Fibroblast of lung (primary cell): ENCODE data around the gene AACS. TPM values are rescaled to one million over a fixed set of nuclear protein-coding genes. Genes with fewer than 3 reads are reported as not detected.
"Not testable (repeated sequence)": the region's sequence is repeated elsewhere in the genome, so short reads cannot be mapped to it uniquely, and the experiment has no call there.

ENCODE experiments used
- DNase-seq, 2 donors: peaks; one replicate each; pipeline versions ENCODE4 v3.0.0 to v3.0.0-alpha.2; 2010; ENCODE audit warnings: low read depth in 2 of 2
- H2AFZ ChIP-seq: 2 replicates; pipeline ENCODE4 v1.5.1; 2012; ENCODE audit warnings: low read length, control low read depth, inconsistent platforms
- H3K27ac ChIP-seq: 2 replicates; pipeline ENCODE4 v1.5.1; 2011; ENCODE audit warnings: low read length, control low read depth; ENCODE audit not compliant: insufficient read depth
- H3K27me3 ChIP-seq: 2 replicates; pipeline ENCODE4 v1.5.1; 2011; ENCODE audit warnings: mild to moderate bottlenecking, low read length; ENCODE audit not compliant: control insufficient read depth, insufficient read depth
- H3K36me3 ChIP-seq: 2 replicates; pipeline ENCODE4 v1.5.1; 2011; ENCODE audit warnings: low read length; ENCODE audit not compliant: control insufficient read depth, insufficient read depth
- H3K4me1 ChIP-seq: 2 replicates; pipeline ENCODE4 v1.5.1; 2011; ENCODE audit warnings: low read length; ENCODE audit not compliant: control insufficient read depth, insufficient read depth; ENCODE audit errors: extremely low read depth
- H3K4me2 ChIP-seq: 2 replicates; pipeline ENCODE4 v1.5.1; 2011; ENCODE audit warnings: low read length, control low read depth; ENCODE audit not compliant: insufficient read depth; ENCODE audit errors: extremely low read depth
- H3K4me3 ChIP-seq, 4 experiments: fragments of 200-600 bp in 1 of 4; sonication (generic) in 1 of 4; replicated peaks in 1 of 4; 2 replicates each; pipeline ENCODE4 v1.5.1; 2011 to 2016; ENCODE audit warnings: low read length in 4 of 4, low read depth in 3 of 4, mild to moderate bottlenecking in 3 of 4, control low read depth in 2 of 4, inconsistent platforms in 1 of 4, mixed read lengths in 1 of 4; ENCODE audit not compliant: insufficient read depth in 1 of 4; ENCODE audit errors: control extremely low read depth in 1 of 4
- H3K79me2 ChIP-seq: 2 replicates; pipeline ENCODE4 v1.5.1; 2012; ENCODE audit warnings: mild to moderate bottlenecking, low read length, inconsistent platforms; ENCODE audit not compliant: control insufficient read depth, insufficient read depth
- H3K9ac ChIP-seq: 2 replicates; pipeline ENCODE4 v1.5.1; 2011; ENCODE audit warnings: mild to moderate bottlenecking, low read length, control low read depth; ENCODE audit not compliant: insufficient read depth
- H3K9me3 ChIP-seq: 2 replicates; pipeline ENCODE4 v1.5.1; 2012; ENCODE audit warnings: low read depth, low read length; ENCODE audit not compliant: control insufficient read depth, insufficient read depth
- H4K20me1 ChIP-seq: 2 replicates; pipeline ENCODE4 v1.5.1; 2011; ENCODE audit warnings: low read length; ENCODE audit not compliant: control insufficient read depth, insufficient read depth; ENCODE audit errors: extremely low read depth
- CTCF ChIP-seq, 2 donors: IDR thresholded peaks in 1 of 2; conservative IDR thresholded peaks in 1 of 2; 1 replicate in 1 of 2; 2 replicates in 1 of 2; pipeline ENCODE4 v1.5.1; 2011 to 2012; ENCODE audit warnings: low read length in 2 of 2, control low read depth in 1 of 2, inconsistent platforms in 1 of 2, low read depth in 1 of 2, mild to moderate bottlenecking in 1 of 2
- EZH2 ChIP-seq: IDR thresholded peaks from 2 replicates; pipeline ENCODE4 v1.5.1; 2012; ENCODE audit warnings: low read length, control low read depth, mild to moderate bottlenecking; ENCODE audit errors: missing control alignments
- polyA plus RNA-seq, 2 donors: library from polyadenylated mRNA; depleted of rRNA in 1 of 2; stranded (reverse) in 1 of 2; unstranded in 1 of 2; fragments of >200 nt; gene quantifications; 2 replicates each; pipeline ENCODE4 v1.2.1, GENCODE V29; 2011 to 2012; ENCODE audit warnings: missing spikeins in 1 of 2
- total RNA-seq: library from RNA; depleted of rRNA; stranded (reverse); fragments of >200 nt; gene quantifications from 2 replicates; pipeline ENCODE4 v1.2.1, GENCODE V29; 2014

Gene AACS
- total and polyA plus RNA-seq, 2 donors (not counting 1 experiment from before 2014, with no cell fraction given): 24.7 to 31.5 TPM

- H2AFZ ChIP-seq: no peak overlapping the region
- no peak overlapping the region for H3K9ac ChIP-seq
- no peaks in the 10 kb centered on the region for H3K9me3 ChIP-seq
- H3K4me1 ChIP-seq: no peaks in the 10 kb centered on the region
- DNase-seq: no peak
- TF ChIP-seq EZH2: no peak
- TF ChIP-seq CTCF (conservative IDR thresholded peaks at IDR 0.05 in 1 of 2, IDR thresholded peaks at IDR 0.05 in 1 of 2; ENCODE audit: low read depth in 1 of 2, low read length in 2 of 2): no peak
- no peak overlapping the region for H3K4me2 ChIP-seq
- H3K27me3 ChIP-seq: peaks cover 4% of the 10 kb centered on the region
- H4K20me1 ChIP-seq: no peaks in the 10 kb centered on the region
- no peaks in the 10 kb centered on the region for H3K79me2 ChIP-seq
- H3K4me3 ChIP-seq: no peak overlapping the region
- no peak overlapping the region for H3K27ac ChIP-seq
- H3K36me3 ChIP-seq: no peaks in the 10 kb centered on the region
Observed at GRCh38 chr12:125057708-125058107, 7.5 kb upstream of the AACS start.

GRCh38 chr12:125061229-125061628 lies 4.0 kb upstream of the AACS start:
- TF ChIP-seq CTCF (conservative IDR thresholded peaks at IDR 0.05 in 1 of 2, IDR thresholded peaks at IDR 0.05 in 1 of 2; ENCODE audit: low read depth in 1 of 2, low read length in 2 of 2) (no peak), EZH2 (no peak)
- H3K4me3 ChIP-seq: no peak overlapping the region
- H3K27me3 ChIP-seq: peaks cover 7% of the 10 kb centered on the region
- no peak overlapping the region for H3K27ac ChIP-seq
- no peak overlapping the region for H2AFZ ChIP-seq
- H3K4me2 ChIP-seq: no peak overlapping the region
- no peak for DNase-seq
- no peak overlapping the region for H3K9ac ChIP-seq
- H4K20me1 ChIP-seq: no peaks in the 10 kb centered on the region
- no peaks in the 10 kb centered on the region for H3K9me3 ChIP-seq
- peaks cover 6% of the 10 kb centered on the region for H3K4me1 ChIP-seq
- H3K36me3 ChIP-seq: no peaks in the 10 kb centered on the region
- peaks cover 5% of the 10 kb centered on the region for H3K79me2 ChIP-seq

GRCh38 chr12:125063522-125063921 lies 1.7 kb upstream of the AACS start:
- H3K27ac ChIP-seq, H2AFZ ChIP-seq, H3K9me3 ChIP-seq, H4K20me1 ChIP-seq, H3K36me3 ChIP-seq, H3K27me3 ChIP-seq, H3K79me2 ChIP-seq, DNase-seq, H3K9ac ChIP-seq, H3K4me2 ChIP-seq, H3K4me3 ChIP-seq, H3K4me1 ChIP-seq: not testable (repeated sequence)
